Right lobe of liver (tissue), 6 donors: ENCODE data around the gene PSIP1. TPM values are rescaled to one million over a fixed set of nuclear protein-coding genes. Genes with fewer than 3 reads are reported as not detected.

Source experiments
- ATAC-seq, 4 donors: fragments of 200-7000 bp; cut with Tn5 transposase; one replicate each; pipeline ENCODE4 v1.9.1; 2020; ENCODE audit warnings: mild to moderate bottlenecking in 4 of 4, moderate library complexity in 4 of 4
- DNase-seq, 3 donors: peaks; one replicate each; pipeline ENCODE4 v3.0.0-alpha.2; 2020
- H3K27ac ChIP-seq, 3 donors: fragments of 200-600 bp; one replicate each; pipeline ENCODE4 v1.8.0; 2022
- H3K27me3 ChIP-seq, 2 donors: fragments of 200-600 bp; one replicate each; pipeline ENCODE4 v1.8.0; 2022
- H3K36me3 ChIP-seq, 4 donors: fragments of 200-600 bp; sonication (generic) in 1 of 4; one replicate each; pipeline versions ENCODE4 v1.5.1 to v1.8.0; 2017 to 2022; ENCODE audit warnings: control low read depth in 1 of 4
- H3K4me1 ChIP-seq, 4 donors: fragments of 200-600 bp; sonication (generic) in 1 of 4; one replicate each; pipeline versions ENCODE4 v1.5.1 to v1.8.0; 2017 to 2022; ENCODE audit warnings: control low read depth in 1 of 4
- H3K4me3 ChIP-seq, 3 donors: fragments of 200-600 bp; one replicate each; pipeline ENCODE4 v1.8.0; 2022
- H3K9me3 ChIP-seq, 4 donors: fragments of 200-600 bp; sonication (generic) in 1 of 4; one replicate each; pipeline versions ENCODE4 v1.5.1 to v1.8.0; 2017 to 2022; ENCODE audit warnings: control low read depth in 1 of 4
- POLR2A ChIP-seq: fragments of 450-650 bp; IDR thresholded peaks from one replicate; pipeline ENCODE4 v1.6.1; 2017; ENCODE audit warnings: antibody characterized with exemption, mild to moderate bottlenecking
- WGBS: methylation state at CpG from one replicate; pipeline ENCODE4 v1.1.6; 2018; ENCODE audit warnings: low coverage, low lambda C conversion rate; ENCODE audit not compliant: insufficient coverage; ENCODE audit errors: missing lambda C conversion rate; 5-methylcytosine and 5-hydroxymethylcytosine counted together
- intact Hi-C, 2 donors: fragments of 100-400 bp; cut with DNase I; formaldehyde crosslinking; loops; one replicate each; pipeline versions ENCODE4 v1.11.2 to v1.14.1; 2022
- total RNA-seq, 6 experiments: library from RNA; depleted of rRNA in 2 of 6; stranded (reverse); fragments of >200 nt in 2 of 6; fragmentation: NEBNext Ultra II Directional in 3 of 6; extraction: Animal tissue kit (Norgen Biotek cat#: 25700) in 3 of 6; gene quantifications; one replicate each; pipeline versions ENCODE4 v1.1.0 to v1.2.4, GENCODE V29; 2016 to 2023
- TF ChIP-seq, protein P1 (sequence below), 4 donors: fragments of 200-600 bp in 3 of 4; fragments of 450-650 bp in 1 of 4; IDR thresholded peaks; one replicate each; pipeline versions ENCODE4 v1.5.1 to v1.8.0; 2016 to 2022; ENCODE audit warnings: antibody characterized with exemption in 4 of 4, mild to moderate bottlenecking in 2 of 4
- donor health status: DM: no; HTN: yes; CAD: no.
- donor health status: DM: no; HTN: no; CAD: no.
- donor health status: DM: no; HTN: no; CAD: no.
- donor health status: DM: no; HTN: yes; CAD: no.
- donor health status: DM: no; HTN: yes; CAD: no.

Gene PSIP1
- total RNA-seq, 6 experiments from 2014 or later, result 8.4 to 19.0 (median 12.0) TPM

DNA sequence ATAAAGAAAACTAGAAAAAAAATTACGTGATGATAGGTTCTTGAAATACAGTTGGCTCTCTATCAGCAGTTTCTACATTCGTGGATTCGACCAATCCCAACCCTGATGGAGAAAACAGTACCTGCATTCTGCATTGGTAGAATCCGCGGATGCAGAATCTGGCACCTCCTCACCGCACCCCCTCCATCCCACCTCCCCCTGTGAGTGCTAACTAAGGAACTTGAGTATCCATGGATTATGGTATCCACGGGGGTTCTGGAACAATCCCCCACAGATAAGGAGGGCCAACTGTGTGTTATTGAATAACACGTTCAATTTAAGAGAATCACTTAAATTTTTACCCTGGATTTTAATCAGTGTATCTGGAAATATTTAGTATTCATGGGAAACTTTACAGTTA is 10.5 kb upstream of the PSIP1 start:
- H3K9me3 ChIP-seq, result no peaks in the 10 kb centered on the region
- 57% methylated on average over 8 of the region's 8 CpGs for WGBS
- H3K4me1 ChIP-seq, result no peaks in the 10 kb centered on the region
- intact Hi-C loops, result no loop called here
- no peak overlapping the region for H3K4me3 ChIP-seq
- no peaks in the 10 kb centered on the region for H3K27me3 ChIP-seq
- ATAC-seq (no peak), DNase-seq (no peak)
- TF ChIP-seq, protein P1, sequence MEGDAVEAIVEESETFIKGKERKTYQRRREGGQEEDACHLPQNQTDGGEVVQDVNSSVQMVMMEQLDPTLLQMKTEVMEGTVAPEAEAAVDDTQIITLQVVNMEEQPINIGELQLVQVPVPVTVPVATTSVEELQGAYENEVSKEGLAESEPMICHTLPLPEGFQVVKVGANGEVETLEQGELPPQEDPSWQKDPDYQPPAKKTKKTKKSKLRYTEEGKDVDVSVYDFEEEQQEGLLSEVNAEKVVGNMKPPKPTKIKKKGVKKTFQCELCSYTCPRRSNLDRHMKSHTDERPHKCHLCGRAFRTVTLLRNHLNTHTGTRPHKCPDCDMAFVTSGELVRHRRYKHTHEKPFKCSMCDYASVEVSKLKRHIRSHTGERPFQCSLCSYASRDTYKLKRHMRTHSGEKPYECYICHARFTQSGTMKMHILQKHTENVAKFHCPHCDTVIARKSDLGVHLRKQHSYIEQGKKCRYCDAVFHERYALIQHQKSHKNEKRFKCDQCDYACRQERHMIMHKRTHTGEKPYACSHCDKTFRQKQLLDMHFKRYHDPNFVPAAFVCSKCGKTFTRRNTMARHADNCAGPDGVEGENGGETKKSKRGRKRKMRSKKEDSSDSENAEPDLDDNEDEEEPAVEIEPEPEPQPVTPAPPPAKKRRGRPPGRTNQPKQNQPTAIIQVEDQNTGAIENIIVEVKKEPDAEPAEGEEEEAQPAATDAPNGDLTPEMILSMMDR (IDR thresholded peaks at IDR 0.05), result no peak
- TF ChIP-seq POLR2A, result no peak
- H3K36me3 ChIP-seq, result no peaks in the 10 kb centered on the region
- no peak overlapping the region for H3K27ac ChIP-seq

DNA sequence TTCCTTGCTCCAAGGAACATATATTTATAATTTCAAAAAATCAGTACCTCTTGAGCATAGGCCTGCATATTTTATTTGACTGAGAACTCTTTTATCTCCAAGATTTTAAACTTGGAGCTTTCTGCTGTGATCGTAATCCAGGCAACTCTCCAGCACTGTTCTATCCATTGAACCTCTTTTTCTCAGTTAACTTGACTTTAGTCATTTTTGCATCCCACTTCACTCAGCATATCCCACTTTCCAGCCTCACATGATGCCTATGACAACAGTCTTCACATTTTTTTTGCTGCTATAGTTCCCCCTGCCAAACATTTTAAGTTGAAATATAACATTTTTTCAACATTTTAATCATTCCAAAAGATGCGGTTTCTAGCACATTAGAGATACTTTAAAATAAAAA is 9.1 kb upstream of the PSIP1 start:
- TF ChIP-seq, protein P1 (IDR thresholded peaks at IDR 0.05), result no peak
- TF ChIP-seq POLR2A, result no peak
- Histone ChIP-seq H3K27ac (no peak overlapping the region), H3K27me3 (no peaks in the 10 kb centered on the region), H3K9me3 (no peaks in the 10 kb centered on the region), H3K4me3 (no peak overlapping the region), H3K36me3 (no peaks in the 10 kb centered on the region), H3K4me1 (no peaks in the 10 kb centered on the region)
- no peak for DNase-seq
- intact Hi-C loops, result no loop called here
- 82% methylated on average over 2 of the region's 2 CpGs for WGBS
- ATAC-seq, result no peak

DNA sequence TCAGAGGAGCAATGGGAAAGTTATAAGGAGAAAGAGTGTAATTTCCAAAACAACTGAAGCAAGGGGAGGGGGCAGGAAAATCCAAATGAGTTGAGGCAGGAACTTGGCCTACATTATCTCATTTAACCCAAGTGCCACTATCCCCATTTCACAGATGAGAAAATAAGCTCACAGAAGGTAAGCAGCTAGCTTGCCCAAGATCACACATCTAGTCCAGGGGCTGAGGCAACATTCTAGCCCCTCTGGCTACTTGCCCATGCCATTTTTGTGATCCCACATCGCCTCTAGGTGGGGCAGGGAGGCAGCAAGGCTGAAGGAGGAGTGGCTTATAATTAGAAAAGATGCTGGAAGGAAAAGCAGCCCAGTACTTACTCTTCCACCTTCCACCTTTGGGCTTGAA is 2.6 kb upstream of the PSIP1 start:
- TF ChIP-seq POLR2A, result no peak
- TF ChIP-seq, protein P1 (IDR thresholded peaks at IDR 0.05), result no peak
- H3K4me1 ChIP-seq, result peaks cover 0 to 9% (median 0%) of the 10 kb centered on the region in 4 donors
- H3K27me3 ChIP-seq, result no peaks in the 10 kb centered on the region
- intact Hi-C loops, result no loop called here
- H3K9me3 ChIP-seq, result no peaks in the 10 kb centered on the region
- H3K4me3 ChIP-seq, result no peak overlapping the region
- H3K36me3 ChIP-seq, result no peaks in the 10 kb centered on the region
- ATAC-seq, result no peak
- H3K27ac ChIP-seq, result no peak overlapping the region
- no peak for DNase-seq
- 80% methylated on average over 1 of the region's 1 CpG for WGBS

DNA sequence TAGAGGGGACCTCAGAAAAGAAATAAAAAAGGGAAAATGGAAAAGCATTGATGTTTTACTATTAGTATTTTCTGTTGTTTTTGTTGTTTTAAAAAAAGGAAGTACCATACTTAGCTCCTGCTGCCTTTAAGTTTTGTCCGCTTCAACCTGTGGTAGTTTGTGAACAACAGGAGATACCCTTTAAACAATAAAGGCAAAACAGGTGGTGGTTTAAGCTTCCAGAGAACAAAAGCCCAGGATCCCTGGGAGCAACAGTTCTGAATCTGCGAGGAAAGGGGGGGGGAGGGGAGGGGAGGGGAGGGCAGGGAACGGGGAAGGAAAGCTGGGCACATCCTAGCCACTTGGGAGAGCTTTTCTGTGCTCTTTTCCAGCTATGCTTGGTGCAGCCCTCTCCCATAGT is 2.1 kb upstream of the PSIP1 start:
- H3K4me3 ChIP-seq, result no peak overlapping the region
- WGBS, result 74% methylated on average over 3 of the region's 3 CpGs
- no peak overlapping the region for H3K27ac ChIP-seq
- TF ChIP-seq, protein P1 (IDR thresholded peaks at IDR 0.05), result no peak
- TF ChIP-seq POLR2A, result no peak
- intact Hi-C loops, result no loop called here
- no peaks in the 10 kb centered on the region for H3K27me3 ChIP-seq
- no peaks in the 10 kb centered on the region for H3K36me3 ChIP-seq
- peaks cover 0 to 9% (median 0%) of the 10 kb centered on the region in 4 donors for H3K4me1 ChIP-seq
- DNase-seq (no peak), ATAC-seq (no peak)
- H3K9me3 ChIP-seq, result no peaks in the 10 kb centered on the region

DNA sequence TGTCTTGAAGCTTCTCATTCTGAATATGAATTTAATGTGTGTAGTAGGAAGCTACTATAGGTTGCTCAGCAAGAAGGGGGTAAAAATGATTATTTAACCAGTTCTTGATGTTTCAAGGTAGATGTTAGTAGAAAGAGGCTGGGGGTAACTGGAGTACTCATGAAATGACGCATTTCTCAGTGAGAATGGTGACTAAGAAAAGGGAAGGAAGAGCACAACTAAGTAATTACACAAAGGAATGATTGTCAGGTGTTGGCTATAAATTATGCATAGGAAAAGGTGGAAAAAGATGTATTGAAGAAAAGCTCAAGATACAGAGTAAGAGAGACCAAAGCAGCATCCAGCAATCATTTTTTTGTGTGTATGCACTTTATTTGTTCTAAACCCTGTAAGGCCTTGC is 1.4 kb upstream of the PSIP1 start:
- no peak overlapping the region for H3K4me3 ChIP-seq
- H3K27me3 ChIP-seq, result no peaks in the 10 kb centered on the region
- intact Hi-C loops, result no loop called here
- 53% methylated on average over 1 of the region's 1 CpG for WGBS
- TF ChIP-seq, protein P1 (IDR thresholded peaks at IDR 0.05), result no peak
- no peak for TF ChIP-seq POLR2A
- no peak overlapping the region for H3K27ac ChIP-seq
- H3K4me1 ChIP-seq, result peaks cover 0 to 9% (median 0%) of the 10 kb centered on the region in 4 donors
- DNase-seq, result no peak
- no peaks in the 10 kb centered on the region for H3K9me3 ChIP-seq
- peaks cover 0 to 2% (median 0%) of the 10 kb centered on the region in 4 donors for H3K36me3 ChIP-seq
- no peak for ATAC-seq
